ELR (cell line): ENCODE results near the gene VAMP8.
"Not testable (repeated sequence)": the region's sequence is repeated elsewhere in the genome, so short reads cannot be mapped to it uniquely, and the experiment has no call there.

ENCODE experiments used
- DNase-seq: peaks from one replicate; pipeline ENCODE4 v3.0.0-alpha.2; 2015; ENCODE audit warnings: low read depth

Gene VAMP8

GRCh38 chr2:85598594-85599340, 21.4 kb downstream of the VAMP8 start:
- no peak for DNase-seq

DNA sequence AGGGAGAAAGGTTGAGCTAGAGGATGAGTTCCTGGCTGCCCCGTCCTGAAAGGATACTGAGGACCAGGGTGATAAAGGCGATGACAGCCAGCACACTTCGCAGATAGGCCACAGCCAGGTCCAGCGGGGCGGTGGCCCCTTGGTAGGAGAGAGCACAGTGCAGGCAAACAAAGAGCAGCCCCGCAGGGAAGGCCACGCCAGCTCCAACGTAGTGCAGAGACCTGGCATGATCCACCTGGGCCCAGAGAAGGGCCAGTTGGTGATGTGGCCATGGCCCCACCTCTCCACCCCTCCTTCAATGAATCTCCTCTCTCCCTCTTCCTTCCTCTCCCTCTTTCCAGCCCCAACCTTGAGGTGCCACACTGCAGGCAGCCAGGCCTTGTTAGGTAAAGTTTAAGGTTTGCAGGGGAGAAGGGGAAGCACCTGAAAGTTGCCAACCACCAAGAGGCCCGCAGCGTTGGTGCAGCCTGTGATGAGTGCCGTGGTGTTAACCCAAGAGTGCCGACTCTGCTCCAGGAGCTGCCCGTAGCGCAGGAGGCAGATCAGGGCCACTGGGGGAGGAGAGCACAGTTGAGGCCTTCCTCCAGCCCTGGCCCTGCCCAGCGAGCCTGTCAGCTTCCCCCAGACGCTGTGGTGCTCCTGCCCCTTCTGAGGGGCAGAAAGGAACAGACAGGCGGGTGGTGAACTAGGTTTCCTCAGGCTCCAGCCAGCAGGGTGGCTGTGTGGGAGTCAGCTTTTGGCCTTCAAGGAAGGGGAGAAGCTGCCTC, 22.3 kb downstream of the VAMP8 start:
- DNase-seq, result no peak

DNA sequence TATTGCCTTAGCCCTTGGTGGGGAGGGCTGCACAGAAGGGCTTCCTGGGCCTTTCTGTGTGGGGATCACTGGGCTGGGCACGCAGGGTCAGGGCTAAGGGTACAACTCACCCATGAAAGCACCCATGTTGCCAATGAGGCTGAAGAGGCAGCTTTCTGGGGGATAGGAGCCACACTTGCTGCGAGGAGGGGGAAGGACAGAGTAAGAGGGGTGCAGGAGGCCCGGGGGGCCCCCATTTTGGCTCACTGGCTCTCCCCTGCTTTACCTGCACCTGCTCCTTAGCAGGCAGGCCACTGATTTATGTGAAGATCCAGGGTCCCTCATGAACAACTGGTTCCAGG, 22.8 kb downstream of the VAMP8 start:
- no peak for DNase-seq

- DNase-seq, result no peak
Observed at GRCh38 chr2:85600951-85601770, 23.8 kb downstream of the VAMP8 start.

DNA sequence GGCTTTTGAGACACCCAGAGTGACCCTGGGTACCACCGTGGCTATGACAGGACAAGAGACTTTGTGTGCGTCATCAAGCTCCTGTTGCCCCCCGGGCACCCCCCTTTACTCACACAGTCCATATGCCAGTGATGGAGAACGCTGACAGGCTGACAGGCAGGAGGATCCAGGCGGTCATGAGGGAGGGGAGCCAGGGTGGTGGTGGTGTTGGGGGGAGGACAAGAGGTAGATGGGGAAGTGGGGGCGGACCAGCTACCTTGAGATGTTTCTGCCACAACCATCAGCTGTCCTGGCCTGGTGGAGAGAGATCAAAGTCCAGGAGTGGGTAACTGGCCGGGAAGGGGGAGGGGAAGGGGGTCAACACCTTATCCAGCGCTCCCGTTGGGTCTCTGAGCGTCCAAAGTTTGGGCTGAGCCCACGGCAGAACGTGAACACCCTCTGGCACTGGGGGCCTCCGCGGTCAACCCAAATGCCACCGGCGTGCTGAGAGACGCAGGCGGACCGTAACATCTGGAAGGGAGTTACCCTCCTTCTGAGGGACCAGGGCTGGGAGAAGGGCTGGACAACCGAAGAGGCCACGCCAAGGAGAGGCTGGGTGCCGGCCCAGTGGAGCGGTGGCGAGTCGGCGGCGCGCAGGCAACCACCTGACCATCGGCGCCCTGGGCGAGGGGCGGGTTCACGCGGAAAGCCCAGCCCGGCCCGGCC, 24.5 kb downstream of the VAMP8 start:
- DNase-seq, result peak; percentile 68

DNA sequence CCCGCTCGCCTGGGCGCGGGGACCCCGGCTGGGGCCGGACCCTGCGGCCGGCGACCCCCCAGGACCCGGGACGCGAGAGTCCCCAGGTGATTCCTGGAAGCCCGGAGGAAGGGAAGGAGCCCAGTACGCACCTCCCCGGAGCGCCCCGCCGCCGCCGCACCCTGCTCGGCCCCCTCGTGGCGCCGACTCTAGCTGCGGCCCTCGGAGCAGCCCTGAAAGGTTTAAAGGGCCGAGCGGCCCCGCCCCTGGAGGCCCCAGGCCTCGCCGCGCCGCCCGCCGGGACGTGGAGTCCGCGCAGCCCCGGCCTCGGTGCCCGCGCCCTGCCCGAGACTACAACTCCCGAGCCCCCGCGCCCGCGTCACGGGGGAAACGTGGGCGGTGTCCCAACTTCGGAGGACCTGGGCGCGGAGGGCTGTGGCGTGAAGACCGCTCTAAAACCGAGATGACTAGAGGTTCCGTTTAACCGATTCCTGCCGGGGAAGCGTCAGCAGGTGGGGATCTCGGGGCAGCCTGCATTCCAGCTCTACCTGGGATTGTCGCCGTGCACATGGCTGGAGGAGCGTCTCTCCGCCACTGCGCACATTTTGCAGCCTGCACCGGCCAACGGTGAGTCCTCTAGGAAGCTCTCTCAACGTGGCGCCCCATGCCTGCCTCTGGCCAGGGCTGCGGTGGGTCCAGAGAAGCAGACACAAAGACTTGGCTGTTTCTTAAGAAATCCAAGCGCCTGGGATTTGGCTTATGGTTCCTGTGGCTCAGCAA, 25.3 kb downstream of the VAMP8 start, which contains the start of gene TMEM150A:
TMEM150A (minus strand) TSS at position 223 of the 759 bp plus-strand sequence. CDS start 750 bp downstream, outside the sequence.
- DNase-seq, result peak; percentile 91

GRCh38 chr2:85604133-85604444, 26.7 kb downstream of the VAMP8 start:
- DNase-seq, result not testable (repeated sequence)

DNA sequence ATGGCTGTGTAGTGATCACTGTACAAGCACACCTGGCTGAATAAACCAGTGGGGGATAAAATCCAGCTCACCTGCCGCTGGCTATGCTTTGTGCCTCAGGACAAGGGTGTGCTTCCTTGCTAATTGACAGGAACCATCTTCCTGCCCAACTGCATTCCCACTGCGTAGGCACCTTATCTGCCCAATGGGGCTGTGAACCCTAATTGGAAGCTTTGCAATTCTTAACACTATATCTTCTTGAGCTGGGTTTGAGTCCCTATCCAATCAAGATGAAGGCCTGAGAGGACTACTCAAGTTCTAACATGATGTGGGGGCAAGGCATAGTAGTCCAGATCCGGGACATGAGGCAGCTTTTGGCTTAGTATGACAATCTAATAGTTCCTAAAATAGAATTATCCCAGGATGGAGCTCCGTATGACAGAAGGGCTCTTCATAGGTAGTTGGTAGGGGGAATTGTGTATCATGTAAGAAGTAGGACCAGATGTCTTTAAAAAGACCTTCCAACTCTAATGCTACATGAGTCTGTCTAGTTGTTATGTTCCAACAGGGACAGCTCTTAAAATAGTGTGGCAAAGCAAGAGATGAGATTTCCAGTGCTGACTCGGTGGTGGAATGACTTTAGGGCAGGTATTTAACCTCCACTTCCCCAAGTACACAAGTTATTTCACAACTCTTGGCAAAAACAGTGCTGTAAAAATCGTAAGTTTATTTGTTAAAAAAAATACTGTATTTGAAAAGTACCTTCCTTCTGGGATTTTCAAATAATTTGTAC, 27.4 kb downstream of the VAMP8 start:
- no peak for DNase-seq

GRCh38 chr2:85605406-85606115, 28.2 kb downstream of the VAMP8 start:
- DNase-seq, result peak; percentile 17

DNA sequence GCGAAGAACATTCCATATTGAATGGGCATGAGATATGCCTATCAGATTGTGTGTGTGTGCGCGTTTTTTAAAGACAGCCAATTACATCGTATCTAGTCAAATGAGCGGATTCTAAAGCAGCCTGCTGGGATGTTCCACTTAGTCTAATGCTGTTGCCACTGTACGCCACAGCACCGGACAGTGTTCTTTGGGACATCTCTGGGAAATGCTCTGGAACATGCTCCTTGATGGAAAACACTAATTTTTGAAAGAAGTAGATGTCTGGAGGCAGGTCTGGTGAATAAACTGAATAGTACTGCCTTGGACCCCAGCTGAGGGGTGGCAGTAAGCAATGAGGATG, 28.7 kb downstream of the VAMP8 start:
- DNase-seq, result no peak

DNA sequence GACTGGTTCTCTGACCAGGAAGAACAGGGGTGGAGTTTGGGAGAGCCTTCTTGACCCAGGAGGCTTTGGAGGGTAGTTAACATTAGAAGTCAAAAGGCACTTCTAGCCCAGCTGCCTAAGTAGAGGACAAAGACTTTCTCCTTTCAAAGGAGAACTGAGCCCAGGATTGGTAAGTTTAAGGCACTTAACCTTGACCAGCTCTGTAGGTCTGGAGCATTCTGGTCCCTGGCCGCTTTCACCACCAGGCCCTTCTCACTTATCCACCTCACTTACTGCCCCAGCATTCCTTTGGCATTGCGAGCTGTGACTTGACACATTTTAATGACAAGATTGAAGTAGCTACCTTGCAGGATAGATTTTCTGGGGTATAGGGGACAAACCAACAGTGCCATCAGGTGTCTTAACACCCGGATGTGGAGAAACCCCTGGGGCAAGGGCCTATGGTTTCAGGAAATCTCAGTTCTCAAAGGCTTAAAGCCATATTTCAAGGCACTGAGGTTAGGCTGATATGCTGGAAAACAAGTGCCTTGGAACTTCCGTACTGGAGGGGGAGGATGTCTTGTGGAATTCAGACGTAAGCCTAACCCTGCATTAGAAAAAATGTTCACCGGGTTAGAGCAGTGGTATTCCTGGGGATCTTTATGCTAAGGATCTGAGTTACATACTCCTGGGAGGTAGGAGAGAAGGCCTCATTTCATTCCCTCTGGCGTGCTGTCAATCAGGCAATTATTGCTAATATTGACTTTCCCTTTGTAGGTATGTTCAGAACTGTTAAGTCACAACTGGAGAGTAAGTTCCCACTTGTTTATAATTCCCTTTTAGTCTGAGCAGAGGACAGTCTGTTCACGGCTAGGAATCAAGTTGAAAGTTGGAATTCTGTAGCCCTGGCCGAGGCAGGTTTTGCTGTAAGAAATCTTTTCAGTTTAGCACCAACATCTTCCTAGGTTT, 30.2 kb downstream of the VAMP8 start:
- DNase-seq, result no peak

DNA sequence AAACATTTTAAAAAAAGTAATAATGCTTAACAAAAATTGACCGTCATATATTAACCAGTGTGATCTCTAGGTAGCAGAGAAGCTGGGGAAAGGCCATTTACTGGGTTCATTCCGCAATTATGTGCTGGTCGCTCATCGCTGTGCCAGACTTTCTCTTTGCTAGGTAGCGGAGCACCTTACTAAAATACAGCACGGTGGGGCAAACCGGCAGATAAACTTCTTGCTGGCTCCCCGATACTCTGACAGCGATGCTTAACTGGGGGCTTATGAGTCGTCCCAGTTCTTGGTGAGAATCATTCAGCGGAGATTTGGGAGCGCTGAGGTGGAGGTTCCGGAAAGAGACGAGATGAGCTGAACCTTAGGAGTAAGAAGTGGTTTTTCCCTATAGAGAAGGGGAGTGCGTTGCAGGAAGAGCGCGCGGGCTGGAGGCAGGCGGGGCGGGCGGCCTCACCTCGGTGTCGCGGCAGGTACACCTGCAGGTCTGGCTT, 33.9 kb downstream of the VAMP8 start:
- peak; percentile 43 for DNase-seq

DNA sequence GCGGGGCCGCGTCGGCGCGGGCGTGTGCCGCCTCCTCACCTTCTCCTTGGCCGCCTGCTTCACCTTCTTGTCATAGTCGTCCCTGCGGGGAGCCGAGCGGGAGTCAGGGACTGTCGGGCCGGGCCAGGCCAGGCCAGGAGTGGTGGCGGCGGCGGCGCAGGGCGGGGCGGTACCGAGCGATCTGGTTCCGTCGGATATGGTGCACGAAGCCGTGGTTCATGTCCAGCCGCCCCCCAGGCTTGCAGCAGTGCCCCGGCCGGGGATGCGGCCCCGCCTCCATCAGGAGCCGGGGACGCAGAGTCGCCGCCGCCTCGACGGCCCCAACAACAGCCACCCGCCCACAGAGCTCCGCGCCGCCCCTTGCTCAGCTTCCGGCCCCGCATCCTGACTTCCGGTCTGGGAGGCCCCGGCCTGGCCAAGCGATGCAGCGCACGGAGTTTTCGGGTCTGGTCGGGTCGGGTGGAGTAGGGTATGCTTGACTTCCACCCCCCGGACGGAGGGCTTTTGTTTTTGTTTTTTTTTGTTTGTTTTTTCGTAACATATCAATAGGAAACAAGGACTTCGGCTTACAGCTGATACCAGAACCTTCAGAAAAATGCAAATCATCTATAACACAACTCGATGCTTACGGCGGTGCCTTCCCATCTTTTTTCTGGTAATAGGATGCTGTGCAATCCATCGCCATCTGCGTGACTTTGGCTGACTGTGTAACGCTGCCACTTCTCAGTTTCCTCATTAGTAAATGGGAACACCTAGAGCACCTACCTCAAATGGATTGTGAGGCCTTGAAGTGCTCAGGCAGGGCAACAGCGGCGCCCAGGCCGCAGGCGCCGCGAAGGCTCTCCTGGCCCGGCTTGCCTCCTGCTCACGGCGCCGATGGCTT, 34.6 kb downstream of the VAMP8 start, which contains the start of gene C2orf68:
C2orf68 (minus strand) TSS at position 362 of the 883 bp plus-strand sequence; CDS start at position 280, 82 bp downstream.
- peak; percentile 93 for DNase-seq

GRCh38 chr2:85613717-85614515, 36.5 kb downstream of the VAMP8 start:
- no peak for DNase-seq

GRCh38 chr2:85614757-85615156, 37.4 kb downstream of the VAMP8 start:
- not testable (repeated sequence) for DNase-seq

- no peak for DNase-seq
Observed at GRCh38 chr2:85615413-85615728, 38.0 kb downstream of the VAMP8 start.

DNA sequence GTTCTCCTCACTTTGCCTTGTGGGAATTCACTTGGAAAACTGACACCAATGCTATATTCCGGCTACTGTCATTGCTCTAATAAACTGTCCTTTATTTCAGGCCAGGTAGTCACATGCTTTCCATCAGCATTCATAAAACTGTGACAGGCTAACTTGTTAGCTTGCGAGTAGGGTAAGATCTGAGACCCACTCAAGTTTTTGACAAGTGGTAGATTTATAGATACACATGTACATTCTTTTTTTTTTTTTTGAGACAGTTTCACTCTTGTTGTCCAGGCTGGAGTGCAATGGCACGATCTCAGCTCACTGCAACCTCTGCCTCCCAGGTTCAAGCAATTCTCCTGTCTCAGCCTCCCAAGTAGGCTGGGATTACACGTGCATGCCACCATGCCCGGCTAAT, 40.3 kb downstream of the VAMP8 start:
- not testable (repeated sequence) for DNase-seq
